Measurements from ENCODE around the gene KRTAP5-7.
"Not testable (repeated sequence)": the region's sequence is repeated elsewhere in the genome, so short reads cannot be mapped to it uniquely, and the experiment has no call there.

Gene KRTAP5-7

DNA sequence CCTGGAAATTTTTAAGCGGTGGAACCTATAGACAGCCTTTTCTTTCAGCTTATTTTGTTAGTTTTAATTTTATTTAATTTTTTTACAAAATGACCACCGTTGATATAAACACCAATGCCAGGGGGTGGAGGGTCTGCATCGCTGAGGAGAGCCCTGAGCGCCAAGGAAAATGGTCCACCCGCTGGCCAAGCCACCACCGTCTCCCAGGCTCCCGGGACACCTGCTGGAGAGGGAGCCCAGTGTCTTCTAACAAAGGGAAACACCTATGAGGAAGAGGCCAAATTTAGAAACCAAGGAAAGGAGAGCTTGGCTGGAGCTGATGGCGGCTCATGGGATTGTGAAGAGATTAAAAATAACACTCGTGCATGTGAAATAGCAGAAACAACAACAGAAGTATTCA lies 10.5 kb downstream of the KRTAP5-7 start:
- peaks cover 11% of the 10 kb centered on the region for H3K9me3 Mint-ChIP-seq
- no peaks in the 10 kb centered on the region for H3K36me3 Mint-ChIP-seq (ENCODE audit: low read depth)
- no peaks in the 10 kb centered on the region for H3K27me3 Mint-ChIP-seq (ENCODE audit: low read depth)
- H3K4me1 Mint-ChIP-seq (ENCODE audit: low read depth), result no peaks in the 10 kb centered on the region
- H3K27ac Mint-ChIP-seq, result no peak overlapping the region
- H3K4me3 Mint-ChIP-seq, result no peak overlapping the region

GRCh38 chr11:71537977-71538665 lies 11.1 kb downstream of the KRTAP5-7 start, which contains the start of gene KRTAP5-8:
Gene KRTAP5-8 (plus strand): TSS chr11:71538025. CDS start chr11:71538056, 31 bp downstream.
- not testable (repeated sequence) for H3K36me3 Mint-ChIP-seq (ENCODE audit: low read depth); H3K27ac Mint-ChIP-seq; H3K4me3 Mint-ChIP-seq; H3K27me3 Mint-ChIP-seq (ENCODE audit: low read depth); H3K4me1 Mint-ChIP-seq (ENCODE audit: low read depth)
- H3K9me3 Mint-ChIP-seq, result peaks cover 11% of the 10 kb centered on the region

DNA sequence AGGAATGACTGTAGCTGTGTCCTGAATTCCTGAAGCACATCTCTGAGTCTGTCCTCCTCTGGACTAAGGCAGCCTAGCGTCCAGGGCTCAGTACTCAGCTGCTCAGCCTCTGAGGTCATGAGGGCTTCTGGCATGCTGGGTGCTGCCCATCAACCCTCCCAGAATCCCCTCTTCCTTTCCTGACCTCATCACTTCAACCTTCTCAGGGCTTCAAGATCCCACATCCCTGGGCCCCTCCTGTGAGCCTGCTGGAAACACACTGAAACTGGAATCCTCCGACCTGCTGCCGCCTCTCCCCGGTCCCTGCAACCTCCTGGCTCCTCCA lies 11.6 kb downstream of the KRTAP5-7 start:
- Mint-ChIP-seq H3K27me3 (ENCODE audit: low read depth) (no peaks in the 10 kb centered on the region), H3K4me1 (ENCODE audit: low read depth) (no peaks in the 10 kb centered on the region), H3K9me3 (peaks cover 11% of the 10 kb centered on the region), H3K36me3 (ENCODE audit: low read depth) (no peaks in the 10 kb centered on the region), H3K4me3 (no peak overlapping the region), H3K27ac (no peak overlapping the region)

DNA sequence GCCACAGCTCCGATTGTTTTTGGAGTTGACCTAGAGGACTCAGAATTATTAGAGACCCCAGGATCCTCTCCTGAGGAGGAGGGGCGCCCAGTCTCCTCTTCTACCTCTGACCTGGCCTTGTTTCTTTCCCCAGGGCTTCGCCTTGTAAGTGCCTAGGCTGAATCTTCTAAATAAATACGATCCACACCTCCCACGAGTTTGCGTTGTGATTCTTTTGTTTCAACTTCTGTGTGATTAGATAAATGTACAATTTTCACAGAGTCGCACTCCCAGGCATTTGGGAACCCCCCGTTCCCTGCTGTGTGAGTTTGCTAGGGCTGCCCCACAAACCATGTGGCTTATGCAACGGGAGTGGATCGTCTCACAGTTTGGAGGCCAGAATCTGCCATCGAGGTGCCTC lies 11.9 kb downstream of the KRTAP5-7 start:
- H3K9me3 Mint-ChIP-seq, result peaks cover 11% of the 10 kb centered on the region
- no peaks in the 10 kb centered on the region for H3K27me3 Mint-ChIP-seq (ENCODE audit: low read depth)
- H3K4me3 Mint-ChIP-seq, result no peak overlapping the region
- no peak overlapping the region for H3K27ac Mint-ChIP-seq
- peaks cover 1% of the 10 kb centered on the region for H3K4me1 Mint-ChIP-seq (ENCODE audit: low read depth)
- H3K36me3 Mint-ChIP-seq (ENCODE audit: low read depth), result no peaks in the 10 kb centered on the region

- peaks cover 13% of the 10 kb centered on the region for H3K9me3 Mint-ChIP-seq
- not testable (repeated sequence) for H3K27me3 Mint-ChIP-seq (ENCODE audit: low read depth); H3K4me1 Mint-ChIP-seq (ENCODE audit: low read depth); H3K4me3 Mint-ChIP-seq; H3K27ac Mint-ChIP-seq; H3K36me3 Mint-ChIP-seq (ENCODE audit: low read depth)
Measured at GRCh38 chr11:71539971-71540370, 12.9 kb downstream of the KRTAP5-7 start.

- not testable (repeated sequence) for H3K27ac Mint-ChIP-seq; H3K36me3 Mint-ChIP-seq (ENCODE audit: low read depth); H3K4me3 Mint-ChIP-seq; H3K27me3 Mint-ChIP-seq (ENCODE audit: low read depth); H3K4me1 Mint-ChIP-seq (ENCODE audit: low read depth)
- peaks cover 16% of the 10 kb centered on the region for H3K9me3 Mint-ChIP-seq
Measured at GRCh38 chr11:71540521-71541304, 13.6 kb downstream of the KRTAP5-7 start.

- H3K4me1 Mint-ChIP-seq (ENCODE audit: low read depth), result peaks cover 1% of the 10 kb centered on the region
- peaks cover 16% of the 10 kb centered on the region for H3K9me3 Mint-ChIP-seq
- no peaks in the 10 kb centered on the region for H3K36me3 Mint-ChIP-seq (ENCODE audit: low read depth)
- no peak overlapping the region for H3K27ac Mint-ChIP-seq
- H3K4me3 Mint-ChIP-seq, result no peak overlapping the region
- H3K27me3 Mint-ChIP-seq (ENCODE audit: low read depth), result no peaks in the 10 kb centered on the region
Measured at GRCh38 chr11:71542382-71542781, 15.3 kb downstream of the KRTAP5-7 start.

DNA sequence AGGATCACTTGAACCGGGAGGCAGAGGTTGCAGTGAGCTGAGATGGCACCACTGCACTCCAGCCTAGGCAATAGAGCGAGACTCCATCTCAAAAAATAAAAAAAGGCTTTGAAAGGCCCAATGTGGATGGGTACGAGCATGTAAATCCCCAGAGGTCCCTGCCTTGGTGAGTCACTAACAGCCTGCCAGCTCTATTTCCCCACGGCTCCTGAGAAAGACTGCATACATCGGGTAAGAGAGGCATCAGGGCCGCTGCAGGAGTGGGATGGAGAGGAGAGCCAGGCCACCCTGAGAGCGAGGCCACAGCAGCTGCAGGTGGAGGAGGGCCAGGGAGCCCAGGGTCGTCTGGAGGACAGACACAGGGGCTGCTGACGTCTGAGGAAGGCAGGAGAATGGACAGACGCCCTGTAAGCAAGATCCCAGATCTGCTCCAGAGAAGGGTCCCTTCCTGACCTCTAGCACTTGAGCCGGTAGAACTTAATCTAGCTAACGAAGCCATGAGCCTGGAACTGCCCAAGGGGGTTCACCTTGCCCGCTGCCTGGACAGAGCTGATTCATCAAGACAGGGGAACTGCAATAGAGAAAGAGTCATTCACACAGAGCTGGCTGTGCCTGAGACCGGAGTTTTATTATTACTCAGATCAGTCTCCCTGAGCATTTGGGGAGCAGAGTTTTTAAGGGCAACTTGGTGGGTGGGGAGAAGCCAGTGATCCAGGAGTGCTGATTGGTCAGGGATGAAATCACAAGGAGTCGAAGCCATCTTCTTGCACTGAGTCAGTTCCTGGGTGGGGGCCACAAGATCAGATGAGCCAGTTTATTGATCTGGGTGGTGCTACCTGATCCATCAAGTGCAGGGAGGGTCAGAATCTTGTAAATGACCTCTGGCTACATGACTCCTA lies 16.1 kb downstream of the KRTAP5-7 start:
- H3K27me3 Mint-ChIP-seq (ENCODE audit: low read depth), result no peaks in the 10 kb centered on the region
- peaks cover 1% of the 10 kb centered on the region for H3K4me1 Mint-ChIP-seq (ENCODE audit: low read depth)
- peaks cover 16% of the 10 kb centered on the region for H3K9me3 Mint-ChIP-seq
- H3K4me3 Mint-ChIP-seq, result no peak overlapping the region
- no peaks in the 10 kb centered on the region for H3K36me3 Mint-ChIP-seq (ENCODE audit: low read depth)
- H3K27ac Mint-ChIP-seq, result no peak overlapping the region

- no peaks in the 10 kb centered on the region for H3K36me3 Mint-ChIP-seq (ENCODE audit: low read depth)
- no peak overlapping the region for H3K4me3 Mint-ChIP-seq
- H3K9me3 Mint-ChIP-seq, result peaks cover 16% of the 10 kb centered on the region
- no peaks in the 10 kb centered on the region for H3K27me3 Mint-ChIP-seq (ENCODE audit: low read depth)
- peaks cover 1% of the 10 kb centered on the region for H3K4me1 Mint-ChIP-seq (ENCODE audit: low read depth)
- H3K27ac Mint-ChIP-seq, result no peak overlapping the region
Measured at GRCh38 chr11:71543866-71544265, 16.8 kb downstream of the KRTAP5-7 start.

- Mint-ChIP-seq H3K36me3 (ENCODE audit: low read depth) (no peaks in the 10 kb centered on the region), H3K27me3 (ENCODE audit: low read depth) (no peaks in the 10 kb centered on the region), H3K4me1 (ENCODE audit: low read depth) (peaks cover 1% of the 10 kb centered on the region), H3K9me3 (peaks cover 16% of the 10 kb centered on the region), H3K27ac (no peak overlapping the region), H3K4me3 (no peak overlapping the region)
Measured at GRCh38 chr11:71544525-71545214, 17.6 kb downstream of the KRTAP5-7 start.

DNA sequence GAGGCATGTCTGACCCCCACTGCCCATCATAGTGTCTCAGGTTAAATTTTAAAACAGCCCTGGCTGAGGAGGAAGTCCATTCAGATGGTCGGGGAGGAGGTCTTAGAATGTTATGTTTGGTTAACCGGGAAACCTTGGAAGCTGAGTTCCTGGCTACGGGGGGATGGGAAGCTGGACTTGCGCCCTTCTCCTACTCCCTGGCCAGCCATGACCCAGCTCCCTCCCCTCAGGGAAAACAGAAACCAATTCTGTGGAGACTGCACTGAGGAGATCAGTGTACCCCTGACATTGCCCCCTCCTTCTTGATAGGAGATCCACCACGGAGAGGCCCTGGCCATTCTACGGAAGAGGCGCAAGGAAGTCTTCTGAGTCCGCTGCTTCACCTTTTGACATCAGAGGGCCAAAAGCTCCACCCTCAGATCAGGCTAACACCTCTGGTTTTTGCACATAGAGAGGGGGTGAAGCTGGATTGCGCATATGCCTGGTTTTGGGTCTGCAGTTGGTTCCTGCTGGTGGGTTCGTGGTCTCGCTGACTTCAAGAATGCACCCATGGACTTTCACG lies 18.4 kb downstream of the KRTAP5-7 start:
- H3K36me3 Mint-ChIP-seq (ENCODE audit: low read depth), result no peaks in the 10 kb centered on the region
- H3K4me1 Mint-ChIP-seq (ENCODE audit: low read depth), result peaks cover 1% of the 10 kb centered on the region
- no peaks in the 10 kb centered on the region for H3K27me3 Mint-ChIP-seq (ENCODE audit: low read depth)
- no peak overlapping the region for H3K4me3 Mint-ChIP-seq
- H3K27ac Mint-ChIP-seq, result no peak overlapping the region
- H3K9me3 Mint-ChIP-seq, result peaks cover 16% of the 10 kb centered on the region

- peaks cover 1% of the 10 kb centered on the region for H3K4me1 Mint-ChIP-seq (ENCODE audit: low read depth)
- H3K36me3 Mint-ChIP-seq (ENCODE audit: low read depth), result no peaks in the 10 kb centered on the region
- H3K27ac Mint-ChIP-seq, result no peak within 1 kb of the TSS
- H3K9me3 Mint-ChIP-seq, result peaks cover 5% of the 10 kb centered on the region
- no peaks in the 10 kb centered on the region for H3K27me3 Mint-ChIP-seq (ENCODE audit: low read depth)
- H3K4me3 Mint-ChIP-seq, result no peak within 1 kb of the TSS
Measured at GRCh38 chr11:71548120-71548519, 21.1 kb downstream of the KRTAP5-7 start, which contains the start of gene KRTAP5-9. Gene KRTAP5-9 (plus strand): TSS chr11:71548420. CDS start chr11:71548658, 238 bp downstream.

DNA sequence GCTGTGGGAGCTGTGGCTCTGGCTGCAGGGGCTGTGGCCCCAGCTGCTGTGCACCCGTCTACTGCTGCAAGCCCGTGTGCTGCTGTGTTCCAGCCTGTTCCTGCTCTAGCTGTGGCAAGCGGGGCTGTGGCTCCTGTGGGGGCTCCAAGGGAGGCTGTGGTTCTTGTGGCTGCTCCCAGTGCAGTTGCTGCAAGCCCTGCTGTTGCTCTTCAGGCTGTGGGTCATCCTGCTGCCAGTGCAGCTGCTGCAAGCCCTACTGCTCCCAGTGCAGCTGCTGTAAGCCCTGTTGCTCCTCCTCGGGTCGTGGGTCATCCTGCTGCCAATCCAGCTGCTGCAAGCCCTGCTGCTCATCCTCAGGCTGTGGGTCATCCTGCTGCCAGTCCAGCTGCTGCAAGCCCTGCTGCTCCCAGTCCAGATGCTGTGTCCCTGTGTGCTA lies 21.7 kb downstream of the KRTAP5-7 start:
- Mint-ChIP-seq H3K4me3 (no peak overlapping the region), H3K27me3 (ENCODE audit: low read depth) (no peaks in the 10 kb centered on the region), H3K4me1 (ENCODE audit: low read depth) (peaks cover 1% of the 10 kb centered on the region), H3K9me3 (peaks cover 5% of the 10 kb centered on the region), H3K36me3 (ENCODE audit: low read depth) (no peaks in the 10 kb centered on the region), H3K27ac (no peak overlapping the region)

DNA sequence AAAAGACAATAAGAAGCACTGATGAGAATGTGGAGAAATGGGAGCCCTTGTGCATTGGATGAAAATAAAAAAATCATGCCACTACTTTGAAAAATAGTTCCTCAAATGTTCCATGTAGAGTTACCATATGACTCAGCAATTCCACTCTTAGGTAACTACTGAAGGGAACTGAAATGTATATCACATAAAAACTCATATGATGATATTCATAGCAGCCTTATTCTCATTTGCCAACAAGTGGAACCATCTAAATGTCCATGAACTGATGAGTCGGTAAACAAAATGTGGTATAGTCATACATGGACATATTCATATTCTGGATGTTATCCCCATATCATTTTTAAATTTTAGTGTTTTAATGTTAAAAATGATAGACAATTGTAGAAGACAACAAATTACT lies 24.6 kb downstream of the KRTAP5-7 start:
- Mint-ChIP-seq H3K9me3 (no peaks in the 10 kb centered on the region), H3K27ac (no peak overlapping the region), H3K4me1 (ENCODE audit: low read depth) (no peaks in the 10 kb centered on the region), H3K4me3 (no peak overlapping the region), H3K36me3 (ENCODE audit: low read depth) (no peaks in the 10 kb centered on the region), H3K27me3 (ENCODE audit: low read depth) (peaks cover 3% of the 10 kb centered on the region)
